Stimulated activated naive B cell treated with anti-CD40 and anti-IgM and Interleukin-4, amounts not matched to agents 10 μg/mL and 1 μg/mL and 100 μg/mL, for 72 hours (primary cell): ENCODE results near the gene KPTN.

Experiments used
- ATAC-seq, 2 donors: fragments of 150-1000 bp; cut with Tn5 transposase; replicated peaks; 2 replicates each; pipeline ENCODE4 v1.10.0; 2021; ENCODE audit warnings: moderate library complexity in 1 of 2
- DNase-seq: peaks from one replicate; pipeline ENCODE4 v3.0.0; 2021
- H3K27ac Mint-ChIP-seq: one replicate; pipeline ENCODE4 v1.8.0; 2022; ENCODE audit warnings: mild to moderate bottlenecking, mixed read lengths
- H3K27me3 Mint-ChIP-seq, 2 donors: one replicate each; pipeline ENCODE4 v1.8.0; 2022; ENCODE audit warnings: mixed read lengths in 2 of 2
- H3K36me3 Mint-ChIP-seq, 2 donors: one replicate each; pipeline ENCODE4 v1.8.0; 2022; ENCODE audit warnings: mixed read lengths in 2 of 2, mild to moderate bottlenecking in 1 of 2
- H3K4me1 Mint-ChIP-seq, 2 donors: one replicate each; pipeline ENCODE4 v1.8.0; 2022; ENCODE audit warnings: mixed read lengths in 2 of 2, mild to moderate bottlenecking in 1 of 2
- H3K4me3 Mint-ChIP-seq, 2 donors: one replicate each; pipeline ENCODE4 v1.8.0; 2022; ENCODE audit warnings: mild to moderate bottlenecking in 2 of 2, mixed read lengths in 2 of 2, moderate library complexity in 1 of 2
- H3K9me3 Mint-ChIP-seq, 2 donors: one replicate each; pipeline ENCODE4 v1.8.0; 2022; ENCODE audit warnings: mixed read lengths in 2 of 2, mild to moderate bottlenecking in 1 of 2

KPTN gene

DNA sequence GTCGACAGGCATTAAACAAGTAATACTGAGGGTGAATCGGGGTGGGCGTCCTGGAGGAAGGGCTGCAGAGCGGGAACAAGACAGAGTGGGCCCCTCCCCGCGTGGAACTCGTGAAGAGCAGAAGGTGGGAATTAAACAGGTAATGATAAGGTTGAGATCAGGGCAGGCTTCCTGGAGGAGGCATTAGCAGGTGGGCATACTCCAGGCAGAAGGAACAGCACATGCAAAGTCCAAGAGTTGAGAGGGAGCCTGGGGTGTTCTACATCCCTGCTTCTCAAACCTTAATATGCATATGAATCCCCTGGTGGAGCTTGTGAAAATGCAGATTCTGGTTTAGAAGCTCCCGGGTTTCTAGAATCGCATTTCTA, 35.7 kb downstream of the KPTN start:
- peaks cover 6 to 7% of the 10 kb centered on the region in 2 donors for H3K9me3 Mint-ChIP-seq
- no peak overlapping the region for H3K4me3 Mint-ChIP-seq
- no peak for DNase-seq
- H3K36me3 Mint-ChIP-seq: peaks cover 6 to 8% of the 10 kb centered on the region in 2 donors
- peaks cover 69 to 73% of the 10 kb centered on the region in 2 donors for H3K27me3 Mint-ChIP-seq
- peaks cover 21 to 32% of the 10 kb centered on the region in 2 donors for H3K4me1 Mint-ChIP-seq
- ATAC-seq: no peak
- no peak overlapping the region for H3K27ac Mint-ChIP-seq

DNA sequence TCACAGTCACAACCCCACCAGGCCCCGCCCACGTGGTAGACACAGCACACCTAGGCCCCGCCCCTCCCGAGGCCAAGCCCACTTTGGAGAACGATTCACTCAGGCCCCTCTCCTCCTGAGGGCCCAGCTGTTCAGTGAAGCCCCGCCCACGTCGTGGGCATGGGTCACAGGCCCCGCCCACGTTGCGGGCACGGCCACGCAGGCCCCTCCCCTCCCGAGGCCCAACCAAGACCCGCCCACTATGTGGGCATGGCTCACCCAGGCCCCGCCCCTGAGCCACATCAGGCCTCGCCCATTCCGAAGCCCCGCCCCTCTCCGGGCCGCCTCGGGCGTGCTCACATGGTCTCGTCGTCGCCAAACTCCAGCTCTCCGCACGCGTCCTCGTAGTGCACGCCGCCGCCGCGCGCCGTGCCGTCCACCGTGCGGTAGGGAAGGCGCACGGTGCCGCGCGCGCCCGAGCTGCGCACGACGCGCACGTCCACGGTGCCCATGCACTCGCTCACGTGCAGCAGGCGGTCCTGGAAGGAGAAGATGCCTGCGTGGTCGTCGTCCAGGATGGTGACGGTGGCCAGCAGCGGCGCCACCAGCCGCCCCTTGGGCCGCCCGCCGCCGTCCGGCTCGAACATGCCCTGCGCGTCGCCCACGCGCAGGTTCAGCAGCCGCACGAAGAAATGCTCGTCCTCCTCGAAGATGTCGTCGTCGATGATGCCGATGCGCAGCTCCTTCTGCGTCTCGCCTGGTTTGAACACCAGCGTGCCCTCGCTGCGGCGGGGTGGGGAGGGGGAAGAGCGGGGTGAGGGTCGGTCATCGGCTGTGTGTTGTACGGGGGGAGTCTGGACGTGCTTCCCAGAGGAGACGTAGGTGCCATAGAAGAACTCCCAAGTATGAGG, 36.3 kb downstream of the KPTN start:
- peaks cover 6 to 7% of the 10 kb centered on the region in 2 donors for H3K9me3 Mint-ChIP-seq
- H3K4me1 Mint-ChIP-seq: peaks cover 21 to 32% of the 10 kb centered on the region in 2 donors
- peaks cover 6 to 8% of the 10 kb centered on the region in 2 donors for H3K36me3 Mint-ChIP-seq
- DNase-seq: peak; percentile 37
- H3K27ac Mint-ChIP-seq: no peak overlapping the region
- peaks cover 76 to 79% of the 10 kb centered on the region in 2 donors for H3K27me3 Mint-ChIP-seq
- peak; percentile 64 to 70 for ATAC-seq
- H3K4me3 Mint-ChIP-seq: peak overlapping the region; percentile 18 to 28

DNA sequence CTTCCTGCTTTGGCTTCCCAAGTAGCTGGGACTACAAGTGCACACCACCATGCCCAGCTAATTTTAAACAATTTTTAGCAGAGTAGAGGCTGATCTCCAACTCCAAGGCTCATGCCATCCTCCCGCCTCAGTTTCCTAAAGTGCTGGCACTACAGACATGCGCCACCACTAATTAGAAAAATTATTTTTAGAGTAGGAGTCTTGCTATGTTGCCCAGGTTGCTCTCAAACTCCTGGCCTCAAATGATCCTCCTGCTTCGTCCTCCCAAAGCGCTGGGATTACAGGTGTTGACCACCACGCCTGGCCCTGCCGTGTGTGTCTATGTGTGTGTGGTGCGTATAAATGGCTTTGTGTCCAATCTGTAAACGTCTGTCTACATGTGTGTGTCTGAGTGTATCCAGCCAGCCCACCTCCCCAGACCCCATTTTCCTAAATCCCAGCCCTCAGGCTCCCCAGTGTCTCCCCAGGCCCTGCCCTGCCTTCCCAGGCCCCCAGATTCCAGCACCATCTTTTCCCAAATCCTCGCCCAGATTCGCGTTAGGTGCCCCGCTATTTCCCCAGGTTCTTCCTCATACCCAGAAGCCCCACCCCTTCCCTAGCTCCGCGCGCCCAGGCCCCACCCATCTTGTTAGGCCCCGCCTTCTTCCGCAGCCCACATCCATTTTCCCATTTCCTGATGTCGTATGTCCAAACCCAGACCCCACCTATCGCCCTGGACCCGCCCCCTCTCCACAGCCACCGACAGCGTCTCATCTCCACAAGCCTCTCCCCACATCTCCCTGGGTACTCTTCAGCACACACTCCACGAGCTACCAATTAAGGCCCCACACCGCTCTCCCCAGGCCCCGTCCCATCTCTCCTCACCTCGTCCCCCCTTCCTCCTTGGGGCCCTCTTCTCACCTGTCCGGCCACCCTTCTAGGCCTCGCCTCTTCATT, 37.2 kb downstream of the KPTN start:
- ATAC-seq: peak; percentile 18 to 35
- no peak for DNase-seq
- Mint-ChIP-seq H3K36me3 (peaks cover 6 to 8% of the 10 kb centered on the region in 2 donors), H3K4me1 (peaks cover 21 to 32% of the 10 kb centered on the region in 2 donors), H3K9me3 (peaks cover 6 to 7% of the 10 kb centered on the region in 2 donors), H3K27me3 (peaks cover 79 to 87% of the 10 kb centered on the region in 2 donors), H3K4me3 (peak overlapping the region; percentile 18 to 28), H3K27ac (no peak overlapping the region)

DNA sequence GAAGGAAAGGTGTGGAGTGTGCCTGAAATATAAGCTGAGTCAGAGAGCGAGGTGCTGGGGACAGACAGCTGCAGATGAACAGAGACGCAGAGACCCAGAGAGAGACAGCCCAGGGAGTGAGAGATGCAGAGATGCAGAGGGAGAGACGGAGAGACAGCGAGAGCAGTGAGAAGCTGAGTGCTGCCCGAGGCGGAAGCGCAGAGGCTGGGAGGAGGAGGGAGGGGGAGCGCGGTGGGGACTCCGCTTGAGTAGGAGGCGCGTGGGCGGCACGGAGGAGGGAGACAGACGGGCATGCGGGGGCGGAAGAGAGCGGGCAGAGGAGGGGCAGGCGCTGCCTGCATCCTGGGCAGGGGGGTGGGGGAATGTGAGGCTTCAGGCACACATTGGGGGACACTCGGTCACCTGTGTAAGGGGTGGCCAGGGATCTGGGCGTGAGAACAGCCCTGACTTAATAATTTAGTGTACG, 38.0 kb downstream of the KPTN start:
- ATAC-seq: peak; percentile 20 to 43
- Mint-ChIP-seq H3K4me1 (peaks cover 21 to 32% of the 10 kb centered on the region in 2 donors), H3K9me3 (peaks cover 6 to 7% of the 10 kb centered on the region in 2 donors), H3K27me3 (peaks cover 81 to 93% of the 10 kb centered on the region in 2 donors), H3K4me3 (peak overlapping the region; percentile 22 to 72), H3K36me3 (peaks cover 6 to 8% of the 10 kb centered on the region in 2 donors), H3K27ac (no peak overlapping the region)
- DNase-seq: peak; percentile 24

DNA sequence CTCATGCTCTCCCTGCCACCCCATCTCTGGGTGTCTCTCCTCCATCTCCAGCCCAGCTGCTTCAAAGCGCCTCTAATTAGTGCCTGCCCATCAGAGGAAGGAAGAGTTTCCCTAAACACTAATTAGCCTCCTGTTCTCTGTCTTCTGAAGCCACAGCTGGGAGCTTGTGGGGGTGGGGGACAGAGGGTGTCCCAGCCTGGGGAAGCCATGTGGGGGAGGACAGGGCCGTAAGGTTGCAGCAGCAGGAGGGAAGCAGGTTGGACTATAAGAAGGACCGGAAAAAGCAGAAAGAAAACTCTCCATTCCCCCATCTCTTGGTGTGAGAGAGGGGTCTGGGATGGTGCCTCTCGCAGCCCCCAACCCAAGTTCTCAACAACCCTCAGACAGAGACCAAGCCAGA, 38.5 kb downstream of the KPTN start:
- peaks cover 21 to 32% of the 10 kb centered on the region in 2 donors for H3K4me1 Mint-ChIP-seq
- no peak for DNase-seq
- H3K27ac Mint-ChIP-seq: peak overlapping the region; percentile 26
- H3K36me3 Mint-ChIP-seq: peaks cover 6 to 8% of the 10 kb centered on the region in 2 donors
- ATAC-seq: no peak
- H3K4me3 Mint-ChIP-seq: peak overlapping the region; percentile 22 to 72
- H3K27me3 Mint-ChIP-seq: peaks cover 82 to 92% of the 10 kb centered on the region in 2 donors
- H3K9me3 Mint-ChIP-seq: peaks cover 6 to 7% of the 10 kb centered on the region in 2 donors

DNA sequence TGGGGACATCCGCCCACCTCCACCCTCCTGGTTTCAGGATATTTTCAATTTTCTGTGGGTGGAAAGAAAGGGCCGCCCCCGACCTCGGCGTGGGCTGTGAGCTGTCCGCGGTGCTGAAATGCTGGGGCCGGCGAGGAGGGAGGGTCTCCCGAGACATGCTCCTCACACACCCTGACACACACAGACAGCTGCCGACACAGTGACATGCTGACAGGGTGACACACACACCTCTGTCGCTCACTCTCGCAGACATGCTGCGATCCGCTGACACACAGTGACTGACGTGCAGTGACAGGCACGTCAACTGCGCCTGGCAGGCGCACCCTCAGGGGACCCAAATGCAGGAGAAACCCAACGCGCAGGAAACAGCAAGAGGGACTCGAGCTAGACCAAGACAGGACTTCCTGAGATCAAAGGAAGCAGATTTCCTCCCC, 39.6 kb downstream of the KPTN start:
- ATAC-seq (no peak), DNase-seq (no peak)
- H3K27ac Mint-ChIP-seq: no peak overlapping the region
- peaks cover 79 to 91% of the 10 kb centered on the region in 2 donors for H3K27me3 Mint-ChIP-seq
- H3K4me3 Mint-ChIP-seq: peak overlapping the region in 1 of 2 donors; percentile 11
- H3K36me3 Mint-ChIP-seq: peaks cover 6 to 8% of the 10 kb centered on the region in 2 donors
- peaks cover 6 to 7% of the 10 kb centered on the region in 2 donors for H3K9me3 Mint-ChIP-seq
- H3K4me1 Mint-ChIP-seq: peaks cover 21 to 32% of the 10 kb centered on the region in 2 donors

DNA sequence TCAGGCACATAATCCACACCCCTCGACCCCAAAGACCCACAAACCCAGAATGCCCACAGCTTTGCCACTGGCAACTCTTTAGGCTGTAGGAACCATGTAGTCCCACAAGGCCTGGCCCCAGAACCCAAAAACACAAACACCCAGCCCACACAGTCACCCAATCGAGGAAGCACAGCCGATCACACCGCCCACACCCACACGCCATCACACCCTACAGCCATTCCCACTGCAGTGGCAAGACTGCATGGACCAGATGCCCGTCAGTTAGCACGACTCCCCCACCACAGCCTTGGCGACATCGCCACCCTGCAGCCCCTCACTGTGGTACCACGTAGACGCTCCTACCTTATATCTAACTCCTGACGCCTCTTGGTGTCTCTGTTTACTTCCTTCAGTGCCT, 40.7 kb downstream of the KPTN start:
- Mint-ChIP-seq H3K4me3 (no peak overlapping the region), H3K9me3 (peaks cover 6 to 7% of the 10 kb centered on the region in 2 donors), H3K4me1 (peaks cover 21 to 32% of the 10 kb centered on the region in 2 donors), H3K27ac (no peak overlapping the region), H3K27me3 (peaks cover 76 to 88% of the 10 kb centered on the region in 2 donors), H3K36me3 (peaks cover 6 to 8% of the 10 kb centered on the region in 2 donors)
- ATAC-seq: no peak
- no peak for DNase-seq

DNA sequence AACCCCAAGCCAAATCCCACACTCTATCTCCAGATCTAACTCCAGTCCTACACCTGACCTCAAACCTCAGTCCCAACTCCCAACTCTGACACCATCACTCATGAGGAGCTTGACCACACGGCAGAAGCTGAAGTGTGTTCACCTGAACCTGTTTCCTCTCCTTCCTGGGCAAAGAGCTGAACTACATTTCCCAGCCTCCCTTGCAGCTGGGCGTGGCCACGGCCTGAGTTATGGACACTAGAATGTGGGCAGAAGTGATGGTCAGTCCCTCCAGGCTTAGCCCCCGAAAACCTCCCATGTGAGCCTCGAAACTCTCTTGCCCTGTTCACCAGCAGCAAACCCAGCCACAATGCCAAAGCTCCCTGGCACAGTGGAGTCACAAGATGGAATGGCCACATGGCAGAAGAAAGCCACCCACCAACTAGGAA, 45.2 kb downstream of the KPTN start:
- no peak for DNase-seq
- H3K4me1 Mint-ChIP-seq: peaks cover 1 to 16% of the 10 kb centered on the region in 2 donors
- no peak for ATAC-seq
- no peaks in the 10 kb centered on the region for H3K36me3 Mint-ChIP-seq
- H3K27ac Mint-ChIP-seq: no peak overlapping the region
- peaks cover 69 to 79% of the 10 kb centered on the region in 2 donors for H3K27me3 Mint-ChIP-seq
- no peaks in the 10 kb centered on the region for H3K9me3 Mint-ChIP-seq
- no peak overlapping the region for H3K4me3 Mint-ChIP-seq

DNA sequence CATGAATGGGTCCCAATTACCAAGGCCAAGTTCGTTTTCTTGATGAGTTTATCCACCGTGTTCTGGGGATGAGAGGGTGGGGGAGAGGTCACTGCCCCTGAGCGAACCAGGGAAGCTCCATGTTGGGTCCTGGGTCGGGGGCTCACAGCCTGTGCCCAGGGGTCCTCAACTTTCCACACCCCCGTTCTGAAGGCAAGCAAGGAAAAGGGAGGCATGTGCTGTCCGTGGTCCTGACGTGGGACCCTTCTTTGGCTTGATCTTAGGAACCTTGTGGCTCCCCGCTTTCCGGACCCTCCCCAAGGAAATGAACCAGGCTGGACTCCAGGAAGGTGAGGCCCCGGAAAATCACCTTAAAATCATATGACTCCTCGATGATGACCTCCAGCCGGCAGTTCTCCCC, 46.5 kb downstream of the KPTN start:
- Mint-ChIP-seq H3K9me3 (no peaks in the 10 kb centered on the region), H3K4me3 (no peak overlapping the region), H3K36me3 (peaks cover 0 to 3% of the 10 kb centered on the region in 2 donors), H3K4me1 (peaks cover 1 to 16% of the 10 kb centered on the region in 2 donors), H3K27me3 (peaks cover 71 to 77% of the 10 kb centered on the region in 2 donors), H3K27ac (no peak overlapping the region)
- ATAC-seq (no peak), DNase-seq (no peak)

DNA sequence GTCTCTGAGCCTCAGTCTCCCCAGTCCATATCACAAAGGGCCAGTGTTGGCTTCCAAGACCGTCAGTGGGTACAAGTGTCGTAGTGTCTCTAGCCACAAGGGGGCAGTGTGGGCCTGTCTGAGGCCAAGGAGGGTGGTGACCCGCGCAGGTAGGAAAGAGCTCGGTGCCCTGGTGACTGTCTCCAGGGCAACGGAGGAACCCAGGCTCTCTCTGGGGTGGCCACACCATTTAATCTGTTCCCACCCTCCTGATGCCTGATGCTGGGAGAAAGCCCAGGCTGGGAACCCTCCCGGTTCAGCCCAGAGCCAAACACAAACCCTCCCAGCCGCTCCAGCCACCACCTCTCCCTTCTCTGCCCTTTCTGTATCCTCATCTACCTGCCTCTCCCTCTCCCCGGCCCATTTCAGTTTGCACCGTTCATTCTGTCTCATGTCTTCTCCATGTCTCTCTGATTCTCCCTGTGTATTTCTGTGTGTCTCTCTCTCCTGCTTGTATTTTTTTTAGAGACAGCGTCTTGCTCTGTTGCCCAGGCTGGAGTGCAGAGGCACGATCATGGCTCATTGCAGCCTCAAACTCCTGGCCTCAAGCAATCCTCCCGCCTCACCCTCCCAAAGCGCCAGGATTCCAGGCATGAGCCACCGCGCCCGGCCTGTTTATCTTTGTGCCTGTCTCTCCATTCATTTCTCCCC, 47.2 kb downstream of the KPTN start:
- Mint-ChIP-seq H3K27me3 (peaks cover 73 to 79% of the 10 kb centered on the region in 2 donors), H3K9me3 (peaks cover 0 to 2% of the 10 kb centered on the region in 2 donors), H3K4me3 (no peak overlapping the region), H3K4me1 (peaks cover 1 to 16% of the 10 kb centered on the region in 2 donors), H3K27ac (no peak overlapping the region), H3K36me3 (peaks cover 1 to 4% of the 10 kb centered on the region in 2 donors)
- peak; percentile 89 to 94 for ATAC-seq
- DNase-seq: peak; percentile 61

DNA sequence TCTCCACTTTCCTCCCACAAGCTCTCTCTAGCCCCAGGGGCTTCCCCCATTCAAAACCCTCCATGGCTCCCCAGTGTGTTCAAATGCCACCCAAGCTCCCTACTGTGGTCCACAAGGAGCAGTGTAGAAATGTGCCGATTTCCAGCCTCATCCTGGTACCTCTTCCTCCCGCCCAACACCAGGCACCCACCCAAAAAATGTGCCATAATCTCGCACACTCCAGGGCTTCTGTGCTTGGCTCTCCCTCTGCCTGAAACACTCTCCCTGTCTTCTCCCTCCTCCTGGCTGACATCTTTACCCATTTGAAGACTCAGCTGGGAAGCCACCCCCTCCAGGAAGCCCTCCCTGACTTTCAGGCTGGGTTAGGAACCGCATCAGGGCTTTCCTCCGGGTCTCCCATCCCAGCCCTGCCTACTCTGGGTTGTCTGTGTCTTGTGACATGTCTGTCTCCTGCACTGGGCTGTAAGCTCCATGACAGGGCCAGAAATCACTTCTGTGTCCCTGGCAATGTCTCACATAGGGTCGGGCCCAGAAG, 48.1 kb downstream of the KPTN start:
- Mint-ChIP-seq H3K4me1 (peaks cover 1 to 16% of the 10 kb centered on the region in 2 donors), H3K27me3 (peaks cover 71 to 80% of the 10 kb centered on the region in 2 donors), H3K27ac (peak overlapping the region; percentile 25), H3K36me3 (peaks cover 1 to 7% of the 10 kb centered on the region in 2 donors), H3K9me3 (peaks cover 0 to 2% of the 10 kb centered on the region in 2 donors), H3K4me3 (no peak overlapping the region)
- no peak for DNase-seq
- ATAC-seq: no peak

DNA sequence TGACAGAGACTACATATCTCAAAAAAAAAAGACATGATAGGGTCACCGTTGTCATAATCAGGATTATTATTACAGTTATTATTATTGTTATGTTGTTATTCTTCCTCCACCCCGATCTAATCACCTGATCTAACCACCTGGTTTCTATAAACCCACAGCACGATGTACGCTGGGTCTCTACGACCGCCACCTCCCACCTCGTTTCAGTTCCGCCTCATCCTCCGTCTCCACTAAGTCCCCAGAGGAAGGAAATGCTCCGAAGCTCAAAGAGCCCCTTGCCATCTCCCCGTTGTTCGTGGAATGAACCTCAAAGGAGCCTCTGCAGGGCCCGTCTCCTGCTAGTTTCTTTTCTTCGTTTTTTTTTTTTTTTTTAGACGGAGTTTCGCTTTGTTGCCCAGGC, 48.8 kb downstream of the KPTN start:
- ATAC-seq (no peak), DNase-seq (no peak)
- Mint-ChIP-seq H3K4me3 (no peak overlapping the region), H3K36me3 (peaks cover 1 to 7% of the 10 kb centered on the region in 2 donors), H3K27me3 (peaks cover 73 to 85% of the 10 kb centered on the region in 2 donors), H3K4me1 (peaks cover 1 to 21% of the 10 kb centered on the region in 2 donors), H3K9me3 (peaks cover 0 to 2% of the 10 kb centered on the region in 2 donors), H3K27ac (no peak overlapping the region)

DNA sequence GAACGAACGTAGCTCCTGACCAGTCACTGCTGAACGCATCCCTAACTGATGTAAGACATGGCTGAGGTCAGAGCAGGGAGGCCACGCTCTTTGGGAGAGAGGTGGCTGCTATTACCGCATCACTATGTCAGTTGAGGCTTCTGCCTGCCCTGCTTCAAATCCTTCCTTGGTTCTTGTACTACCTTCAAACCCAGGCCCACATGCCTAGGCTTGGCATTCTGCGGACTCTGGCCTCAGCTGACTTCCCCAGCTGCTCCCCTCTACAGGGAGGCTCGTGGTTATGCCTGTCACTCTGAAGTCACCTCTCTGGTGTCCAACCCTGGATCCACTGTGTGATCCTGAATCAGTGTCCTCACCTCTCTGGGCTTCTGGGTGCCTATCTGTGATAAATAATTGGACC, 49.9 kb downstream of the KPTN start:
- Mint-ChIP-seq H3K27ac (no peak overlapping the region), H3K36me3 (peaks cover 1 to 7% of the 10 kb centered on the region in 2 donors), H3K4me1 (peaks cover 7 to 28% of the 10 kb centered on the region in 2 donors), H3K4me3 (no peak overlapping the region), H3K9me3 (peaks cover 0 to 2% of the 10 kb centered on the region in 2 donors), H3K27me3 (peaks cover 73 to 88% of the 10 kb centered on the region in 2 donors)
- no peak for DNase-seq
- ATAC-seq: no peak
